HepG2 (cell line): ENCODE results near the gene TPO. TPM values are rescaled to one million over a fixed set of nuclear protein-coding genes. Genes with fewer than 3 reads are reported as not detected.

Source experiments
- ATAC-seq: fragments of 200-7000 bp; cut with Tn5 transposase; 3 replicates; pipeline ENCODE4 v1.9.1; 2020; ENCODE audit warnings: mild to moderate bottlenecking, moderate library complexity
- BruUV-seq: library from RNA; stranded (reverse); fragments of 400-500 nt; replicated peaks from 2 replicates; lab custom pipeline; 2021; lab: Mats Ljungman, UMichigan
- CTCF ChIA-PET: fragments of 300-600 bp; formaldehyde crosslinking; extraction: SDS; loops from one replicate; lab custom pipeline; 2021; ENCODE audit warnings: low total read pairs, inconsistent platforms, low intra/inter-chr PET ratio; lab: Yijun Ruan, JAX
- POLR2A ChIA-PET: fragments of 350-600 bp; sonication (Branson Sonifier 250); formaldehyde crosslinking; loops from one replicate; lab custom pipeline; 2020; ENCODE audit warnings: antibody characterized with exemption, inconsistent platforms; lab: Yijun Ruan, JAX
- DNase-seq: peaks from one replicate; pipeline ENCODE4 v3.0.0-alpha.2; 2015; ENCODE audit warnings: low spot score
- FAIRE-seq: peaks from 3 replicates; lab custom pipeline; 2011; peaks lifted over from hg19 to GRCh38; lab: Jason Lieb, UNC
- H2AFZ ChIP-seq: one replicate; pipeline ENCODE4 v1.6.1; 2011; ENCODE audit warnings: low read length, inconsistent platforms
- H3K27ac ChIP-seq: fragments of 300-600 bp; 3 replicates; pipeline ENCODE4 v1.8.0; 2011; ENCODE audit warnings: mixed run types, mild to moderate bottlenecking, mixed read lengths, low read length, inconsistent platforms; ENCODE audit not compliant: insufficient read depth; ENCODE audit errors: extremely low read length
- H3K27me3 ChIP-seq, 2 experiments: fragments of 200-600 bp in 1 of 2; 2 replicates in 1 of 2; 3 replicates in 1 of 2; pipeline versions ENCODE4 v1.6.0 to v1.8.0; 2011; ENCODE audit warnings: low read length in 2 of 2, mild to moderate bottlenecking in 2 of 2, moderate library complexity in 2 of 2, inconsistent platforms in 1 of 2; ENCODE audit not compliant: insufficient read depth in 2 of 2, control insufficient read depth in 1 of 2
- H3K36me3 ChIP-seq, 2 experiments: fragments of 200-600 bp in 1 of 2; replicated peaks in 1 of 2; 2 replicates in 1 of 2; 3 replicates in 1 of 2; pipeline versions ENCODE4 v1.5.1 to v1.8.0; 2011; ENCODE audit warnings: low read length in 2 of 2, inconsistent platforms in 1 of 2; ENCODE audit not compliant: insufficient read depth in 2 of 2, control insufficient read depth in 1 of 2
- H3K4me1 ChIP-seq: 2 replicates; pipeline ENCODE4 v1.5.1; 2012; ENCODE audit warnings: low read length, inconsistent platforms; ENCODE audit not compliant: insufficient read depth
- H3K4me2 ChIP-seq: 2 replicates; pipeline ENCODE4 v1.6.0; 2011; ENCODE audit warnings: low read depth, low read length, inconsistent platforms
- H3K4me3 ChIP-seq, 3 experiments: fragments of 200-600 bp in 1 of 3; sonication (generic), shearing (Covaris generic) in 1 of 3; replicated peaks in 1 of 3; 2 replicates each; pipeline ENCODE4 v1.5.1; 2011 to 2016; ENCODE audit warnings: low read length in 3 of 3, inconsistent platforms in 2 of 3, low read depth in 2 of 3, mild to moderate bottlenecking in 2 of 3, control low read depth in 1 of 3, mixed read lengths in 1 of 3; ENCODE audit not compliant: insufficient read depth in 1 of 3
- H3K79me2 ChIP-seq: one replicate; pipeline ENCODE4 v1.6.1; 2011; ENCODE audit warnings: low read length, inconsistent platforms; ENCODE audit not compliant: insufficient read depth
- H3K9ac ChIP-seq: 2 replicates; pipeline ENCODE4 v1.6.0; 2011; ENCODE audit warnings: mild to moderate bottlenecking, low read depth, low read length, inconsistent platforms; ENCODE audit not compliant: insufficient read depth
- H3K9me3 ChIP-seq: 2 replicates; pipeline ENCODE4 v1.5.1; 2012; ENCODE audit warnings: mild to moderate bottlenecking, low read length
- H4K20me1 ChIP-seq: 2 replicates; pipeline ENCODE4 v1.6.0; 2011; ENCODE audit warnings: inconsistent platforms, mild to moderate bottlenecking, low read length, moderate library complexity; ENCODE audit not compliant: insufficient read depth
- ATAD3A ChIP-seq: sonication (generic); formaldehyde crosslinking; IDR thresholded peaks from 2 replicates; pipeline ENCODE4 v1.4.0; 2020; ENCODE audit warnings: missing genetic modification reagents
- ESRRA ChIP-seq: sonication (generic); formaldehyde crosslinking; IDR thresholded peaks from 2 replicates; pipeline ENCODE4 v1.5.1; 2020; ENCODE audit warnings: mild to moderate bottlenecking, low read depth, missing genetic modification reagents
- FOXA1 ChIP-seq, 2 experiments: fragments of 450-650 bp in 1 of 2; sonication (generic) in 1 of 2; formaldehyde crosslinking in 1 of 2; IDR thresholded peaks; 2 replicates each; pipeline versions ENCODE4 v1.4.0 to v1.6.1; 2016 to 2020; ENCODE audit warnings: missing genetic modification reagents in 1 of 2
- MNT ChIP-seq: fragments of 450-650 bp; IDR thresholded peaks from 2 replicates; pipeline ENCODE4 v1.6.1; 2016
- NFIC ChIP-seq: IDR thresholded peaks from 2 replicates; pipeline ENCODE4 v1.6.1; 2012; ENCODE audit warnings: mild to moderate bottlenecking, low read length, inconsistent platforms
- PCBP1 ChIP-seq: fragments of 200-400 bp; formaldehyde crosslinking; IDR thresholded peaks from 2 replicates; pipeline ENCODE4 v1.6.1; 2017; ENCODE audit warnings: mild to moderate bottlenecking, low read depth, low read length, borderline replicate concordance
- POLR2AphosphoS2 ChIP-seq: IDR thresholded peaks from 2 replicates; pipeline ENCODE4 v1.6.1; 2011; ENCODE audit warnings: low read depth, low read length, improper control_type of control experiment
- SMARCE1 ChIP-seq: fragments of 450-650 bp; IDR thresholded peaks from 2 replicates; pipeline ENCODE4 v1.6.1; 2017; ENCODE audit warnings: borderline replicate concordance
- SMC3 ChIP-seq: IDR thresholded peaks from 2 replicates; pipeline ENCODE4 v1.6.1; 2011; ENCODE audit warnings: low read length, improper control_type of control experiment
- ZNF101 ChIP-seq: sonication (generic); formaldehyde crosslinking; IDR thresholded peaks from 2 replicates; pipeline ENCODE4 v1.4.0; 2020; ENCODE audit warnings: mild to moderate bottlenecking, low read depth, missing genetic modification reagents, borderline replicate concordance
- ZNF17 ChIP-seq: sonication (generic); formaldehyde crosslinking; IDR thresholded peaks from 2 replicates; pipeline ENCODE4 v1.5.0; 2020; ENCODE audit warnings: mild to moderate bottlenecking, missing genetic modification reagents
- ZNF331 ChIP-seq: sonication (generic); formaldehyde crosslinking; IDR thresholded peaks from 2 replicates; pipeline ENCODE4 v1.4.0; 2020; ENCODE audit warnings: missing genetic modification reagents
- ZNF362 ChIP-seq: sonication (generic); formaldehyde crosslinking; IDR thresholded peaks from 2 replicates; pipeline ENCODE4 v1.4.0; 2020; ENCODE audit warnings: missing genetic modification reagents, mild to moderate bottlenecking, borderline replicate concordance
- ZNF512 ChIP-seq: sonication (generic); formaldehyde crosslinking; IDR thresholded peaks from 2 replicates; pipeline ENCODE4 v1.4.0; 2020; ENCODE audit warnings: mild to moderate bottlenecking, missing genetic modification reagents
- ZNF570 ChIP-seq: sonication (generic); formaldehyde crosslinking; IDR thresholded peaks from 2 replicates; pipeline ENCODE4 v1.4.0; 2020; ENCODE audit warnings: mild to moderate bottlenecking, missing genetic modification reagents, borderline replicate concordance
- ZSCAN21 ChIP-seq: sonication (generic); formaldehyde crosslinking; IDR thresholded peaks from 2 replicates; pipeline ENCODE4 v1.8.0; 2022; ENCODE audit warnings: mild to moderate bottlenecking, missing genetic modification reagents, moderate library complexity, borderline replicate concordance
- WGBS: methylation state at CpG from one replicate; pipeline ENCODE4 v1.1.6; 2017; ENCODE audit warnings: low lambda C conversion rate; 5-methylcytosine and 5-hydroxymethylcytosine counted together
- in situ Hi-C: cut with HindIII; loops from 2 replicates; pipeline ENCODE4 v1.10.0; 2017; ENCODE audit warnings: low pct_unique_long_range_greater_than_20kb; ENCODE audit not compliant: extremely low pct_ligation_motif_present
- intact Hi-C: fragments of 100-400 bp; cut with micrococcal nuclease; formaldehyde crosslinking; loops from one replicate; pipeline ENCODE4 v1.10.0; 2022; ENCODE audit not compliant: unreplicated experiment
- polyA plus RNA-seq, 8 experiments: library from polyadenylated mRNA; depleted of rRNA in 3 of 8; stranded (reverse) in 7 of 8; unstranded in 1 of 8; fragments of >200 nt; fragmentation: Illumina TruSeq in 4 of 8; extraction: Trizol in 4 of 8; gene quantifications; 2 replicates each; pipeline versions ENCODE4 v1.2.1 to v1.2.3, GENCODE V29; 2011 to 2016; ENCODE audit warnings: low read depth in 4 of 8, missing spikeins in 1 of 8, mixed read lengths in 1 of 8; ENCODE audit not compliant: insufficient read depth in 1 of 8
- total RNA-seq, 5 experiments: library from RNA; depleted of rRNA; stranded (reverse); fragments of >200 nt; fragmentation: Illumina TruSeq; extraction: Trizol; gene quantifications; 2 replicates each; pipeline ENCODE4 v1.2.3, GENCODE V29; 2016; ENCODE audit warnings: low read depth in 1 of 5

TPO gene
- total and polyA plus RNA-seq, 2 of the 13 experiments (the other 11 are each of a cell fraction or from before 2014, with no cell fraction given): not detected

GRCh38 chr2:1487758-1488157 lies 74.5 kb downstream of the TPO start:
- no peak overlapping the region for H3K4me3 ChIP-seq
- no TSS peak for BruUV-seq
- ATAC-seq: no peak; the same call in 2 of the 3 replicates

More at GRCh38 chr2:1487758-1488157, 74.5 kb downstream of the TPO start:
- intact Hi-C loops (no loop called here), in situ Hi-C loops (no loop called here)
- ChIA-PET CTCF (no interaction called here), POLR2A (no interaction called here)
- Histone ChIP-seq H3K9ac (no peak overlapping the region), H3K79me2 (no peaks in the 10 kb centered on the region), H2AFZ (no peak overlapping the region), H3K36me3 (no peaks in the 10 kb centered on the region), H3K4me2 (no peak overlapping the region), H4K20me1 (no peaks in the 10 kb centered on the region), H3K4me1 (no peaks in the 10 kb centered on the region), H3K27me3 (peaks cover 4 to 42% of the 10 kb centered on the region in 2 experiments; a peak in 4 of 5 replicates), H3K27ac (no peak overlapping the region), H3K9me3 (no peaks in the 10 kb centered on the region)
- WGBS: 27% methylated on average over 7 of the region's 9 CpGs
- TF ChIP-seq ZNF570 (no peak), PCBP1 (no peak), MNT (no peak), ZSCAN21 (CRISPR knock-in tag) (no peak), NFIC (no peak), SMC3 (no peak), ATAD3A (CRISPR knock-in tag) (no peak), ZNF512 (CRISPR knock-in tag) (no peak), ESRRA (CRISPR knock-in tag) (no peak), POLR2AphosphoS2 (no peak), SMARCE1 (no peak), ZNF331 (no peak), ZNF17 (CRISPR knock-in tag) (no peak), ZNF362 (CRISPR knock-in tag) (no peak), FOXA1 (IDR thresholded peaks at IDR 0.05) (no peak), FOXA1 (CRISPR knock-in tag; IDR thresholded peaks at IDR 0.05) (no peak), ZNF101 (CRISPR knock-in tag) (no peak)
- no peak for DNase-seq
- no peak for FAIRE-seq
